RWPE1 (cell line): ENCODE data around the gene EP300.
"Not testable (repeated sequence)": the region's sequence is repeated elsewhere in the genome, so short reads cannot be mapped to it uniquely, and the experiment has no call there.

Source experiments
- CTCF ChIA-PET: fragments of 350-600 bp; sonication (Branson Sonifier 250); formaldehyde crosslinking; extraction: SDS; loops from one replicate; lab custom pipeline; 2021; lab: Yijun Ruan, JAX
- POLR2A ChIA-PET: fragments of 400-600 bp; formaldehyde crosslinking; extraction: SDS; loops from one replicate; lab custom pipeline; 2020; ENCODE audit warnings: antibody characterized with exemption; ENCODE audit not compliant: low non-redundant PET; lab: Yijun Ruan, JAX
- DNase-seq: peaks from one replicate; pipeline ENCODE4 v3.0.0; 2012; ENCODE audit warnings: low spot score
- H3K27ac ChIP-seq: fragments of 450-650 bp; 2 replicates; pipeline ENCODE4 v1.5.1; 2017
- CTCF ChIP-seq: fragments of 450-650 bp; conservative IDR thresholded peaks from 2 replicates; pipeline ENCODE4 v1.5.1; 2017; ENCODE audit warnings: low read depth, mild to moderate bottlenecking

EP300 gene

GRCh38 chr22:41123151-41123550 lies 30.8 kb downstream of the EP300 start:
- no peak for TF ChIP-seq CTCF
- CTCF ChIA-PET = interaction anchor here (0.6 kb wide), 1 partner anchor 383 kb away, joined by 3 read pairs; no protein-coding TSS in a partner anchor
- peak; percentile 12 for DNase-seq
- POLR2A ChIA-PET = no interaction called here
- no peak overlapping the region for H3K27ac ChIP-seq

GRCh38 chr22:41124086-41124485 lies 31.7 kb downstream of the EP300 start:
- POLR2A ChIA-PET = no interaction called here
- no peak overlapping the region for H3K27ac ChIP-seq
- no peak for TF ChIP-seq CTCF
- DNase-seq = no peak
- CTCF ChIA-PET = no interaction called here

- POLR2A ChIA-PET = no interaction called here
- no peak overlapping the region for H3K27ac ChIP-seq
- TF ChIP-seq CTCF = no peak
- DNase-seq = no peak
- CTCF ChIA-PET = no interaction called here
Observed at GRCh38 chr22:41127451-41127850, 35.1 kb downstream of the EP300 start.

GRCh38 chr22:41128606-41129005 lies 36.2 kb downstream of the EP300 start:
- CTCF ChIA-PET = no interaction called here
- TF ChIP-seq CTCF = no peak
- H3K27ac ChIP-seq = no peak overlapping the region
- no peak for DNase-seq
- POLR2A ChIA-PET = no interaction called here

GRCh38 chr22:41132550-41132949 lies 40.2 kb downstream of the EP300 start:
- H3K27ac ChIP-seq = no peak overlapping the region
- ChIA-PET CTCF (no interaction called here), POLR2A (no interaction called here)
- TF ChIP-seq CTCF = no peak
- DNase-seq = no peak

GRCh38 chr22:41140365-41140957 lies 48.1 kb downstream of the EP300 start:
- DNase-seq = no peak
- POLR2A ChIA-PET = no interaction called here
- TF ChIP-seq CTCF = no peak
- peak overlapping the region; percentile 32; the same call in 1 of the 2 replicates for H3K27ac ChIP-seq
- CTCF ChIA-PET = interaction anchor here (0.7 kb wide), 1 partner anchor 51 kb away, joined by 4 read pairs; no protein-coding TSS in a partner anchor

- CTCF ChIA-PET, POLR2A ChIA-PET, DNase-seq, H3K27ac ChIP-seq: not testable (repeated sequence)
Observed at GRCh38 chr22:41145921-41146320, 53.5 kb downstream of the EP300 start.
